Measurements from ENCODE around the gene PTCHD4. TPM values are rescaled to one million over a fixed set of nuclear protein-coding genes. Genes with fewer than 3 reads are reported as not detected.

The PTCHD4 gene
- total RNA-seq, 1 experiment from 2014 or later = not detected

DNA sequence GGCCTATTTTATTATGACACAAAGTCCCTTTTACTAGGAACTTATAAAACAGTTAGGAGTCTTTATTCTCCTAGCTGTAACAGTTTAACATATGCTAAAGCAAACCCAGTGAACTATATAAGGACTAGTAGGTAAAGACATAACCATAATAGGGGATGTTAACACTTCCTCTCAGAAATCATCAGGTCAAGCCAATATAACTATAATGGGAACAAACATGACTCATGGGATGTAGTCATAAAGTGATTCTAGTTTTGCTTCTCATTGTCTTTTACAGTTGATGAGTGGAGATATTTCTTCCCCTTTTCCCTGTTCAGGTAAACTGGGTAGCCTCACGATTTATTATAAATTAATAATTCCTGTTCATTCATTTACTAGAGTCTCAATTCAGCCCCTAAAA, 9.7 kb downstream of the PTCHD4 start:
- no peaks in the 10 kb centered on the region for H3K27me3 ChIP-seq (replicated peaks; ENCODE audit: control insufficient read depth, insufficient read depth, low read length)
- no peak for DNase-seq
- Mint-ChIP-seq H3K4me1 (ENCODE audit: low read depth, unreplicated experiment) (no peaks in the 10 kb centered on the region), H3K4me3 (ENCODE audit: unreplicated experiment) (no peak overlapping the region), H3K27me3 (ENCODE audit: insufficient read depth, unreplicated experiment) (no peaks in the 10 kb centered on the region), H3K9me3 (ENCODE audit: unreplicated experiment) (no peaks in the 10 kb centered on the region), H3K36me3 (ENCODE audit: insufficient read depth, unreplicated experiment) (no peaks in the 10 kb centered on the region), H3K27ac (ENCODE audit: unreplicated experiment) (no peak overlapping the region)
- no TSS peak for BruUV-seq (replicated peaks)
- no peaks in the 10 kb centered on the region for H3K36me3 ChIP-seq (ENCODE audit: control insufficient read depth, insufficient read depth, low read length)
- no peaks in the 10 kb centered on the region for H3K4me1 ChIP-seq
- no peak overlapping the region for H3K4me3 ChIP-seq (ENCODE audit: low read depth, low read length)
- ChIA-PET CTCF (no interaction called here), POLR2A (no interaction called here)
- TF ChIP-seq, protein P1, sequence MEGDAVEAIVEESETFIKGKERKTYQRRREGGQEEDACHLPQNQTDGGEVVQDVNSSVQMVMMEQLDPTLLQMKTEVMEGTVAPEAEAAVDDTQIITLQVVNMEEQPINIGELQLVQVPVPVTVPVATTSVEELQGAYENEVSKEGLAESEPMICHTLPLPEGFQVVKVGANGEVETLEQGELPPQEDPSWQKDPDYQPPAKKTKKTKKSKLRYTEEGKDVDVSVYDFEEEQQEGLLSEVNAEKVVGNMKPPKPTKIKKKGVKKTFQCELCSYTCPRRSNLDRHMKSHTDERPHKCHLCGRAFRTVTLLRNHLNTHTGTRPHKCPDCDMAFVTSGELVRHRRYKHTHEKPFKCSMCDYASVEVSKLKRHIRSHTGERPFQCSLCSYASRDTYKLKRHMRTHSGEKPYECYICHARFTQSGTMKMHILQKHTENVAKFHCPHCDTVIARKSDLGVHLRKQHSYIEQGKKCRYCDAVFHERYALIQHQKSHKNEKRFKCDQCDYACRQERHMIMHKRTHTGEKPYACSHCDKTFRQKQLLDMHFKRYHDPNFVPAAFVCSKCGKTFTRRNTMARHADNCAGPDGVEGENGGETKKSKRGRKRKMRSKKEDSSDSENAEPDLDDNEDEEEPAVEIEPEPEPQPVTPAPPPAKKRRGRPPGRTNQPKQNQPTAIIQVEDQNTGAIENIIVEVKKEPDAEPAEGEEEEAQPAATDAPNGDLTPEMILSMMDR (IDR thresholded peaks at IDR 0.05; ENCODE audit: insufficient read depth in 1 of 2, low read depth in 1 of 2, low read length in 1 of 2, severe bottlenecking in 1 of 2, unreplicated experiment in 1 of 2) = no peak
- no peaks in the 10 kb centered on the region for H3K9me3 ChIP-seq
- intact Hi-C loops (cut with micrococcal nuclease; ENCODE audit: unreplicated experiment) = no loop called here

DNA sequence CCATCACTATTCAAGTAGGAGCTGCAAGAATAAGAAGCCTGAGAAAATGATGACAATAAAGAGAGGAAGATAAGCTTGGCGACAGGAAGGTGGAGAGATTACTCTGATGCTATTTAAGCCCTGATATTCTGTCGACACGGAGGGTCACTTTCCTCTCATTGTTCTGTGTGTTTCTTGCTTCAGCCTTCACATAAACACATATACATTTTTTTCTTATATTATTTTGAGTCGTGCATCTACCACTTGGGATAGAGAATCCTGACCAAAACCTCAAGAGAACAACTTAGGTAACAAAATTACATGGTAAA, 10.5 kb downstream of the PTCHD4 start:
- intact Hi-C loops (cut with micrococcal nuclease; ENCODE audit: unreplicated experiment) = no loop called here
- no peak for DNase-seq
- H3K36me3 Mint-ChIP-seq (ENCODE audit: insufficient read depth, unreplicated experiment) = no peaks in the 10 kb centered on the region
- H3K27ac Mint-ChIP-seq (ENCODE audit: unreplicated experiment) = no peak overlapping the region
- no peaks in the 10 kb centered on the region for H3K4me1 ChIP-seq
- BruUV-seq (replicated peaks) = no TSS peak
- H3K27me3 Mint-ChIP-seq (ENCODE audit: insufficient read depth, unreplicated experiment) = peaks cover 3% of the 10 kb centered on the region
- ChIA-PET POLR2A (no interaction called here), CTCF (no interaction called here)
- H3K9me3 Mint-ChIP-seq (ENCODE audit: unreplicated experiment) = no peaks in the 10 kb centered on the region
- TF ChIP-seq, protein P1 (IDR thresholded peaks at IDR 0.05; ENCODE audit: insufficient read depth in 1 of 2, low read depth in 1 of 2, low read length in 1 of 2, severe bottlenecking in 1 of 2, unreplicated experiment in 1 of 2) = no peak
- no peaks in the 10 kb centered on the region for H3K4me1 Mint-ChIP-seq (ENCODE audit: low read depth, unreplicated experiment)
- H3K36me3 ChIP-seq (ENCODE audit: control insufficient read depth, insufficient read depth, low read length) = no peaks in the 10 kb centered on the region
- no peaks in the 10 kb centered on the region for H3K9me3 ChIP-seq
- no peak overlapping the region for H3K4me3 Mint-ChIP-seq (ENCODE audit: unreplicated experiment)
- H3K27me3 ChIP-seq (replicated peaks; ENCODE audit: control insufficient read depth, insufficient read depth, low read length) = no peaks in the 10 kb centered on the region
- H3K4me3 ChIP-seq (ENCODE audit: low read depth, low read length) = no peak overlapping the region

DNA sequence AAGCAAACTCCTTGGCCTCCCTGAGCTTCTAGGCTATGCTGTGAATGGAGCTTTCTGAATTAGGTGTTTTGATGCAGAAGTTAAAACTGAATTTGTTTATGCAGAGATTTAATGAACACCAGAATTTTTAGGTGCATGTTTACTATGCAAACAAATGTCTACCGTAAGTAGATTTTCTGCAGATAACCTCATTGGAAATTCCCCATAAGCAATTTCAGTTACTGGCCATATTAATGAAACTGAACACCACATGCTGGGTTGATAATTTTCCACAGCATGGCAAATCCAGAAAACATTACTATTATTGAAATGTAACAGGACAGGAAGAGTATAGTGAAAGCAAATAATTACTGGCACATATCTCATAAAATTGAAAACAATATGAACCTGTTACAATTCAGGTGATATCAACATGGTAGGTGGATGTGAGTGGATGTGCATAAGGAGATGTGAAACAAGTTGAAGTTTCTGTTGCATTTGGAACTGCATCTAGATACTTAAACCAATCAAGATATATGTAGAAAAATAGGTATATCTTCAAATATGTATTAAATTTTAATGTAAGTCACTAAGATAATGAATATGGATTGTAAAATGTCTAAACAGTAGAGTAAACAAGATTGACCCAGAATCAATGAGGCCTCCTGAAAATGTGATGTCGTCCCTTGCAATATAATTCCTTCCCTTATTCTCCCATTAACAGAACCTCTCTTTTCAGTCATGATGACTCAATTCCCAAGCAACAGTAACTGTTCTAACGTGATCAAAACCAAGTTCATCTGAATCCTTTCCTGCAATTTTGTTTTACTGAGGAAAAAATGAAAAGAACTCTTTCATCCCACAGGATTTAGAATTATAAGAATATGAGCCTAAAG, 11.0 kb downstream of the PTCHD4 start:
- Mint-ChIP-seq H3K36me3 (ENCODE audit: insufficient read depth, unreplicated experiment) (no peaks in the 10 kb centered on the region), H3K27ac (ENCODE audit: unreplicated experiment) (no peak overlapping the region), H3K27me3 (ENCODE audit: insufficient read depth, unreplicated experiment) (peaks cover 3% of the 10 kb centered on the region), H3K4me1 (ENCODE audit: low read depth, unreplicated experiment) (no peaks in the 10 kb centered on the region), H3K9me3 (ENCODE audit: unreplicated experiment) (no peaks in the 10 kb centered on the region), H3K4me3 (ENCODE audit: unreplicated experiment) (no peak overlapping the region)
- H3K36me3 ChIP-seq (ENCODE audit: control insufficient read depth, insufficient read depth, low read length) = no peaks in the 10 kb centered on the region
- intact Hi-C loops (cut with micrococcal nuclease; ENCODE audit: unreplicated experiment) = no loop called here
- no peaks in the 10 kb centered on the region for H3K9me3 ChIP-seq
- no peaks in the 10 kb centered on the region for H3K4me1 ChIP-seq
- no peak for DNase-seq
- CTCF ChIA-PET = no interaction called here
- no TSS peak for BruUV-seq (replicated peaks)
- no peaks in the 10 kb centered on the region for H3K27me3 ChIP-seq (replicated peaks; ENCODE audit: control insufficient read depth, insufficient read depth, low read length)
- H3K4me3 ChIP-seq (ENCODE audit: low read depth, low read length) = no peak overlapping the region
- TF ChIP-seq, protein P1 (IDR thresholded peaks at IDR 0.05; ENCODE audit: insufficient read depth in 1 of 2, low read depth in 1 of 2, low read length in 1 of 2, severe bottlenecking in 1 of 2, unreplicated experiment in 1 of 2) = no peak
- POLR2A ChIA-PET = no interaction called here
